ACC112 (cell line): ENCODE measurements around the gene MAST4.

ENCODE experiments used
- H2AFZ ChIP-seq: fragments of 200-600 bp; sonication (generic); one replicate; pipeline ENCODE4 v1.6.0; 2017; ENCODE audit warnings: antibody characterized with exemption, low read length; ENCODE audit not compliant: unreplicated experiment
- H3K27ac ChIP-seq: fragments of 200-600 bp; sonication (generic); 2 replicates; pipeline ENCODE4 v1.5.1; 2014; ENCODE audit warnings: low read depth, mild to moderate bottlenecking, antibody characterized with exemption, low read length, moderate library complexity
- H3K27me3 ChIP-seq: fragments of 200-600 bp; sonication (generic); 2 replicates; pipeline ENCODE4 v1.6.1; 2014; ENCODE audit warnings: mild to moderate bottlenecking, antibody characterized with exemption, low read length, moderate library complexity, mixed read lengths; ENCODE audit not compliant: insufficient read depth
- H3K36me3 ChIP-seq: fragments of 200-600 bp; sonication (generic); 2 replicates; pipeline ENCODE4 v1.6.1; 2016; ENCODE audit warnings: mild to moderate bottlenecking, antibody characterized with exemption, low read length, moderate library complexity, mixed read lengths; ENCODE audit not compliant: insufficient read depth
- H3K4me1 ChIP-seq: fragments of 200-600 bp; sonication (generic); one replicate; pipeline ENCODE4 v1.6.1; 2016; ENCODE audit warnings: low read length, mixed read lengths; ENCODE audit not compliant: insufficient read depth, unreplicated experiment, control insufficient read depth
- H3K4me3 ChIP-seq: fragments of 200-600 bp; sonication (generic); 2 replicates; pipeline ENCODE4 v1.5.1; 2014; ENCODE audit warnings: mild to moderate bottlenecking, low read depth, low read length
- H3K79me2 ChIP-seq: fragments of 200-600 bp; sonication (generic); one replicate; pipeline ENCODE4 v1.6.0; 2016; ENCODE audit warnings: low read length; ENCODE audit not compliant: control insufficient read depth, unreplicated experiment, insufficient read depth

The MAST4 gene

GRCh38 chr5:67021962-67022361, 425.8 kb downstream of the MAST4 start:
- no peak overlapping the region for H3K4me3 ChIP-seq
- no peaks in the 10 kb centered on the region for H3K36me3 ChIP-seq
- H2AFZ ChIP-seq: no peak overlapping the region
- H3K27me3 ChIP-seq: no peaks in the 10 kb centered on the region
- peaks cover 4% of the 10 kb centered on the region for H3K79me2 ChIP-seq
- peaks cover 2% of the 10 kb centered on the region for H3K4me1 ChIP-seq
- H3K27ac ChIP-seq: no peak overlapping the region

- Histone ChIP-seq H3K4me1 (peaks cover 7% of the 10 kb centered on the region), H3K27me3 (no peaks in the 10 kb centered on the region), H3K4me3 (no peak overlapping the region), H3K27ac (no peak overlapping the region), H3K36me3 (no peaks in the 10 kb centered on the region), H3K79me2 (peaks cover 3% of the 10 kb centered on the region), H2AFZ (no peak overlapping the region)
Measured at GRCh38 chr5:67025457-67025856, 429.3 kb downstream of the MAST4 start.

DNA sequence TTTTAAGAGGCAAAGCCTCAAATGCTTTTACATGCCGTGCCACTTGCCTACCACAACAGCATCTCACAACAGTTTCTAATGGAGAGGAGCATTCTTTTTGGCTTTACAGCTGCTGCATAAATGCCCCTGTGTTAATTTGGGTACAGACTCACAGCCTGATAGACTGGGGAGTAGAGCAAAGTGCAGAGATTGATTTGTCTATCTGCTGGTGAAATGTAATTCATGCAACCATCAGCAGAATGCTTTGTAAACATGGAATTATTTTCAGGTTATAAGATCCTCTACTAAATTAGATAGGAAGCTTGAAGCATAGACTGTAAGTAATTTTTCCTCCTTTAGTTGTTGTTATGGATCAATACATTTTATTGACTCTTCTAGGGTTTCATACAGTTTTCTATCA, 430.1 kb downstream of the MAST4 start:
- Histone ChIP-seq H3K27ac (no peak overlapping the region), H3K79me2 (no peaks in the 10 kb centered on the region)

DNA sequence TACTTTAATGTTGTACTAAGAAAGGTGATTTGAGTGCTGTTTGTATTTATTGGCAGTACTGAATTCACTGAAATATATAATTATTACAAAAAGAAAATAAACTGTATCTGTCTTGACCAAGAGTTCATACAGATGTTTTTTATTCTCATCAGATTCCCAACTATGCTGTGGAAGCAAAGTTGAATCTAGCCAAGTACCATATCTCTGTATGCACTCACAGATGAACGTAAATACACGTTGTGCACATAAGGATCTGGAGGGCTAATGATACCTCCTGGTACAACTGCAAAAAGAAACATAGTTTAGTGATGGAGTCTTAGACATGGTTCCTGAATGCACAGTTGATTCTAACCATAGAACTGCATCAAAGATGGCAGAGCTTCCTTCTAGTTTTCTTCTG, 431.0 kb downstream of the MAST4 start:
- no peak overlapping the region for H2AFZ ChIP-seq
- no peaks in the 10 kb centered on the region for H3K27me3 ChIP-seq
- H3K4me3 ChIP-seq: no peak overlapping the region
- H3K27ac ChIP-seq: no peak overlapping the region
- H3K79me2 ChIP-seq: no peaks in the 10 kb centered on the region
- H3K4me1 ChIP-seq: peaks cover 13% of the 10 kb centered on the region
- no peaks in the 10 kb centered on the region for H3K36me3 ChIP-seq

More for the DNA sequence above, 430.1 kb downstream of the MAST4 start:
- peaks cover 13% of the 10 kb centered on the region for H3K4me1 ChIP-seq
- no peaks in the 10 kb centered on the region for H3K36me3 ChIP-seq
- no peaks in the 10 kb centered on the region for H3K27me3 ChIP-seq
- no peak overlapping the region for H2AFZ ChIP-seq
- no peak overlapping the region for H3K4me3 ChIP-seq

DNA sequence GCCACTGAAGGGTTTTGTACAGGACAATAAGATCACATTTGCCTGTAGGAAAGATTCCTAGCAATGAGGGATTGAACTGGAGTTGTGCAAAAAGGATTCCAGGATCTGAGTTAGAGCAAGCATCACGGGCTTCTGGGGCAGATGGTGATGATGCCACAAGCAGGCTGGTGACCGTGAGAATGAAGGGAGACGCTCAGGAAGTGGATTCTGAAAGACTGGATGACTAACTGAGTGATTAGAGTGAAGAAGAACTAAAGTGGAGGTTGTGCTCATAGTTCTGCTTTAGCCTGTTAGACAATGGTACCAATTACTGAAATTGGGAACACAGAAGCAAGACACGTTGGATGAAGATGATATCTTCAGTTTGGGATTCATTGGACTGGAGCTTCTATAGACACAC, 432.2 kb downstream of the MAST4 start:
- H3K4me1 ChIP-seq: peaks cover 14% of the 10 kb centered on the region
- no peak overlapping the region for H2AFZ ChIP-seq
- H3K36me3 ChIP-seq: no peaks in the 10 kb centered on the region
- no peaks in the 10 kb centered on the region for H3K27me3 ChIP-seq
- no peak overlapping the region for H3K4me3 ChIP-seq
- no peak overlapping the region for H3K27ac ChIP-seq
- no peaks in the 10 kb centered on the region for H3K79me2 ChIP-seq

DNA sequence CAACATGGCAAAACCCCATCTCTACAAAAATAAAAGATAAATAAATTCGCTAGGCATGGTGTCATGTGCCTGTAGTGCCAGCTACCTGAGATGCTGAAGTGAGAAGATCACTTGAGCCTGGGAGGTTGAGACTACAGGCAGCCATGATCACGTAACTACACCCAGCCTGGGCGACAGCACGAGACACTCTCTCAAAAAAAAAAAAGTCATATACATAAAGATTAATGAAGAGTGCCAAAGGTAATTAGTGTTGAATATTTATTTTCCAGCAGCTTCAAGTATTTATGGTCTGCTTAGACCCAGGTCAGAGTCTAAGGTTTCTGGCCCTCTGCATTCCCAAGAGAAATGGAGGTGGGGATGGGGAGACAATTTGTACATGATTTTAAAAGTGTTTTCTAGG, 432.7 kb downstream of the MAST4 start:
- no peak overlapping the region for H3K4me3 ChIP-seq
- H3K36me3 ChIP-seq: no peaks in the 10 kb centered on the region
- H3K27me3 ChIP-seq: no peaks in the 10 kb centered on the region
- H3K27ac ChIP-seq: no peak overlapping the region
- peaks cover 17% of the 10 kb centered on the region for H3K4me1 ChIP-seq
- H3K79me2 ChIP-seq: no peaks in the 10 kb centered on the region
- H2AFZ ChIP-seq: no peak overlapping the region

- Histone ChIP-seq H3K27ac (no peak overlapping the region), H3K27me3 (no peaks in the 10 kb centered on the region), H3K4me1 (peaks cover 17% of the 10 kb centered on the region), H2AFZ (no peak overlapping the region), H3K79me2 (no peaks in the 10 kb centered on the region), H3K4me3 (no peak overlapping the region), H3K36me3 (no peaks in the 10 kb centered on the region)
Measured at GRCh38 chr5:67029481-67029880, 433.3 kb downstream of the MAST4 start.

DNA sequence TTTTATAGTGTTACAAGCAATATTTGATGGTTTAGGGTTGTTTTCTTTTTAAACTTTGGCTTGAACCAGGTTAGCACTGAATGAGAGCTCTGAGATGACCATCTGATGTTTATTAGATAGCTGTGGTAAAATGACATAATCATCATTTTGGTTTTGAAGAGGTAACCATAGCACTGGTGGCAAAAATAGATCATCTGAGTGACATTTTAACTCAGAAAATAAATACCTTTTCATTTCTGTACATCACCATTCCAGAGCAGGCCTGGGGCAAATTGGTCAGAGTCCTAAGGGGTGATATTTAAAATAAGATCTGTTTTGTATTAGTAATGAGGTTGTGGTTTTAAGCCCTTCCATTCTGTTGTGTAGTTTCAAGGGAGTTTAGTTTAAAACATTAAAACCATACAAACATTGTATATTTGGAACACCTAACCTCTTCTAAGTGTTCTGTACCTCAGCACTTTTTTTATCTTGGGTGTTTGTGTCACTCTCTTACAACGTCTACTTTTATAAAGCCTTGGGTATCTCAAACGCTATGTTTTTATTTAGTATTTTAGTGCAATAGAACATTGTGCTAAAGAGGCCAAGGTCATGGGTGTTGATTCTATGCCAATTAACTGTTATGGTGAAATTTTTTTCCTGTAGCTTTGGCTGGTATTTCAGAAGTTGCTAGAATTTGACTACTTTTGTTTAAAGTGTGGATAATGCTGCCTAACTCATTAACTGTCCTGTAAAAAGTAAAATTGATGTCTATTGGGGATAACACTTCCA, 434.3 kb downstream of the MAST4 start:
- H3K79me2 ChIP-seq: no peaks in the 10 kb centered on the region
- H3K27me3 ChIP-seq: no peaks in the 10 kb centered on the region
- no peak overlapping the region for H2AFZ ChIP-seq
- H3K27ac ChIP-seq: no peak overlapping the region
- no peak overlapping the region for H3K4me3 ChIP-seq
- H3K36me3 ChIP-seq: no peaks in the 10 kb centered on the region
- H3K4me1 ChIP-seq: peaks cover 17% of the 10 kb centered on the region

DNA sequence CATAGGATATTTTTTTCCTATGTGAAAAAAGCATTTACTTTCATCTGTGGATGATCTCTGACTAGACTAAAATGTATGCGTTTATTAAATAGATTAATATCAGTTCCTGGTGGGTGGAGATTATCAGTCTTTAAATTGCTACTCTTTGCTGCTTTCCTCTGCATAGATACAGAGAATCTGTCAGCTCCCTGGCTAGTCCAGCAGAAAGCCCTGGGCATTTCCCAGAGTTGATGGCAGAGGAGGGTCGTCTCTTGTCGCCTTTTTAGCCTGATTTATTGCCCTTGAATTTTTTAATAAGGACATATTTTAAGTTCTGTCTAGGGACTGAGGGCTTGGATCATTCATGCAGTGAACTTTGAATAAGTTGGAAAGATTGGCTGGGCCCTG, 434.9 kb downstream of the MAST4 start:
- no peak overlapping the region for H3K4me3 ChIP-seq

GRCh38 chr5:67031692-67032091, 435.5 kb downstream of the MAST4 start:
- no peaks in the 10 kb centered on the region for H3K27me3 ChIP-seq
- H3K4me1 ChIP-seq: peaks cover 17% of the 10 kb centered on the region
- no peak overlapping the region for H3K27ac ChIP-seq
- no peaks in the 10 kb centered on the region for H3K79me2 ChIP-seq
- no peak overlapping the region for H2AFZ ChIP-seq
- no peaks in the 10 kb centered on the region for H3K36me3 ChIP-seq
- no peak overlapping the region for H3K4me3 ChIP-seq

More for the DNA sequence above, 434.9 kb downstream of the MAST4 start:
- H2AFZ ChIP-seq: no peak overlapping the region
- no peaks in the 10 kb centered on the region for H3K79me2 ChIP-seq
- H3K4me1 ChIP-seq: peaks cover 17% of the 10 kb centered on the region
- H3K36me3 ChIP-seq: no peaks in the 10 kb centered on the region
- H3K27me3 ChIP-seq: no peaks in the 10 kb centered on the region
- H3K27ac ChIP-seq: no peak overlapping the region

- H3K79me2 ChIP-seq: no peaks in the 10 kb centered on the region
- H3K4me3 ChIP-seq: no peak overlapping the region
Measured at GRCh38 chr5:67032921-67033664, 436.9 kb downstream of the MAST4 start.

More at GRCh38 chr5:67032921-67033664, 436.9 kb downstream of the MAST4 start:
- Histone ChIP-seq H3K4me1 (peaks cover 17% of the 10 kb centered on the region), H2AFZ (no peak overlapping the region), H3K27me3 (no peaks in the 10 kb centered on the region), H3K27ac (no peak overlapping the region), H3K36me3 (no peaks in the 10 kb centered on the region)
